NCI-H146 (cell line): ENCODE results near the gene MLC1.

ENCODE experiments used
- DNase-seq: peaks from one replicate; lab custom pipeline; 2025; lab: John Stamatoyannopoulos, UW

Gene MLC1

DNA sequence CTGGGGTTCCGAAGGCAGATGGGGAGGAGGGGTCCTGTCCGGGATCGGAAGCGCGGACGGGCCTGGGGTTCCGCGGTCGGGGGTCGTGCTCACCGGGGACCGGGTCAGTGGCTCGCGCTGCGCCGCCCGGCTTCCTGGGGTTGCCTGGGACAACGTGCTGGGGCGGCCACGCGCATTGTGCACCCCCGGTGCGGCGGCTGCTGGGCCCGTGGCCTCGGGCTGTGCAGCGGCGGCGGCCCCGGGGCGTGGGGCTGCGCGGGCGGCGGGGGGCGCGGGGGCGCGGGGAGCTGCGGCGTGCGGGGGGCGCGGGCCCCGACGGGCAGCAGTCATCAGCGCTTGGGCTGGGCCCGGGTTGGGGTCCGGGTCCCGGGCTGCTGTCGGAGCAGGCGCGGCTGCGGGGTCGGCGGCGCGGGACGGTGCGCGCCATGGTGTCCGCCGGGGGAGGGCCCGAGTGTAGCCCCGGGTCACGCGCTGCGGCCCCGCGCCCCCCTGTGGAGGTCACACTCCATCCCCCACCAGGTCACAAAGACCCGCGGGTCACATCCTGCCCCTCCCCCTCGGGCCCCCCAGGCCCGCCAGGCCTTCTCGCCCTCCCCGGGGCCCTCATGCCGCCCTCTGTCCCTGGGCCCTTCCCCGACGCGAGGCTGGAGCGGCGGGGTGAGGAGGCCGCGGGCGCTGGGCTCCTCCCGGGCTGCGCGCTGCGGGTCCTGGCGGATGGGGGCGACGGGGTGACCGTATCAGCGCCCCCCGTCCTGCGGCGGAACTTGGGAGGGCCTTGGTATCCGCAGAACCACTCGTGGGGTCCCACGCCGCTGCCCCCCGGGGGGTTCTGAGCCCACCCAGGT lies 26.9 kb downstream of the MLC1 start, which contains the start of gene TTLL8:
TSS of gene TTLL8 (minus strand) at position 238 of the 845 bp plus-strand sequence.
- no peak for DNase-seq

DNA sequence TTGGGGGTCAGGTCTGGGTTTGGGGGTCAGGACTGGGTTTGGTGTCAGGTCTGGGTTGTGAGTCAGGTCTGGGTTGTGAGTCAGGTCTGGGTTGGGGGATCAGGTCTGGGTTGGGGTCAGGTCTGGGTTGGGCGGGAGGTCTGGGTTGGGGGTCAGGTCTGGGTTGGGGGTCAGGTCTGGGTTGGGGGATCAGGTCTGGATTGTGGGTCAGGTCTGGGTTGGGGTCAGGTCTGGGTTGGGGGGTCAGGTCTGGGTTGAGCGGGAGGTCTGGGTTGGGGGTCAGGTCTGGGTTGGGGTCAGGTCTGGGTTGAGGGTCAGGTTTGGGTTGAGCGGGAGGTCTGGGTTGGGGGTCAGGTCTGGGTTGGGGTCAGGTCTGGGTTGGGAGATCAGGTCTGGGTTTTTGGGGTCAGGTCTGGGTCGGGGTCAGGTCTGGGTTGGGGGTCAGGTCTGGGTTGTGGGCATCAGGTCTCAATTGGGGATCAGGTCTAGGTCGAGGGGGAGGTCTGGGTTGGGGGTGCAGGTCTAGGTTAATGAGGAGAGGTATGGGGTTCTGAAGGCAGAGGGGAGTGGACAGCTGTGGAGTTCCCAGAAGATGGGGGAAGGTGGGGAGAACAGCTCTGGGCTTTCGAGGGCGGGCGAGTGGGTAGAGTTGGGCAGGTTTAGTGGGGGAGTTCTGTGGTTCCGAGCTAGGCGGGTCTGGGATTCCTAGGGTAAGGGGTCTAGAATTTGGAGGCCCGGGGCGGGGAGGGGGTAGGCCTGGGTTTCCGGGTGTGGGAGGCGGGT lies 27.8 kb downstream of the MLC1 start:
- DNase-seq, result no peak

DNA sequence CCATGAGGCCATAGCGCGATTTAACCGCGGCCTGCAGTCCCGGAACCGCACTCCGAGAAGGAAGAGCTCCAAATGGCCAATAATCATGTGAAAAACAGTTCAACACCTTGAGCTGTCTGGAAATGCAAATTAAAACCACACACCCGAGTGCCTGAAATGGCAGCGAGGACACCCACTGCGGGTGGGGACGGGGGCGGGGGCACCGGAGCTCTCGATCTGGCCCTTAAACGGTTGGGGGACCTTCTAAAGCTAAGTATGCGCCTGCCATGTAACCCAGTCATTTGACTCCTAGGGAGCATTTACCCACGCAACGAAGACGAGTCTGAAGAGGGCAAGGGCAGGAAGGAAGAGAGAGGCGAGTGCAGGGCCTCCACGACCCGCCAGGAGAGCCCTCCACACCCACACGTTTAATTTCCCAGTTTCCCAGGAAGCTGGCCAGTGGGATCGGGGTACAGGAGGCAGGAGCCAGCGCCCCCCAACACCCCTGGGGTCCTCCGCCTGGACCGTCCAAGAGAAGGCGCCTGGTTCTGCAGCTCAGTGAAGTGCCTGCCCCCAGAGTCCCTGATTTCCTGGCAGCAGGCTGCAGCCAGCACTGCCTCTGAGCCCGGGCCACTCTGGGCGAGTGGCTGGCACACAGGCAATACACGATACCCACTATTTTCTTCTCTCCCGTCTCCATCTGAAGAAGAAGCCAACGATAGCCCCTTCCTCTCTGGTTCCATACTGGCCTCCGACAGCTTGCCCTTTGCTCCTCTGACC lies 28.8 kb downstream of the MLC1 start:
- no peak for DNase-seq

DNA sequence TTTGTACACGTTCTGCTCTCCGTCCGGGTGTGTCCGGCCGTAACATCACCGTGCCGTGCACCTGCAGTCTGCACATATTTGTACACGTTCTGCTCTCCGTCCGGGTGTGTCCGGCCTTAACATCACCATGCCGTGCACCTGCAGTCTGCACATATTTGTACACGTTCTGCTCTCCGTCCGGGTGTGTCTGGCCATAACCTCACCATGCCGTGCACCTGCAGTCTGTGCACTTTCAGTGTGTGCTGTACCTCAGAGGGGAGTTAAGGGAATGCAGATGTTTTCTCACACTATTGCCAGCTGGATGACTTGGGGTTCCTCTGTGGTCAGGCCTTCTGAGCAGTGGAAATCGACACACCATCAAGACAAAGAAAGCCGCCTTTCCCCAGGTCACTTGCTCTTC lies 31.4 kb downstream of the MLC1 start:
- DNase-seq, result no peak

DNA sequence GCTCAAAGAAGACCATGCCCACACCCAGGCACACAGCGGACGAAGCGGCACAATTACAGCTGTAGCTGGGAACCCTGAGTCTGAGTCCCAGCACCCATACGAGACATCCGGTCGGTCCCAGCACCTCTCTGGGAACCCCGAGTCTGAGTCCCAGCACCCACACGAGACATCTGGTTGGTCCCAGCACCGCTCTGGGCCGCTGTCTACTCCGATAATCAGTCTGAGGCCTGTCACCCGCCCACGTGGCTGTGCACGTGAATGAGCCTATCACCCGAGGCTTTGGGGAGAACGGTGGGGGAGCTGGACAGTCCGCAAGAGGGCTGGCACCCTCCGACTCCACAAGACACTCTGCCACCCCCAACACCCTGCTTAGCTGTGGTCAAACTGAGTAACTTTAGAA lies 33.3 kb downstream of the MLC1 start:
- no peak for DNase-seq

DNA sequence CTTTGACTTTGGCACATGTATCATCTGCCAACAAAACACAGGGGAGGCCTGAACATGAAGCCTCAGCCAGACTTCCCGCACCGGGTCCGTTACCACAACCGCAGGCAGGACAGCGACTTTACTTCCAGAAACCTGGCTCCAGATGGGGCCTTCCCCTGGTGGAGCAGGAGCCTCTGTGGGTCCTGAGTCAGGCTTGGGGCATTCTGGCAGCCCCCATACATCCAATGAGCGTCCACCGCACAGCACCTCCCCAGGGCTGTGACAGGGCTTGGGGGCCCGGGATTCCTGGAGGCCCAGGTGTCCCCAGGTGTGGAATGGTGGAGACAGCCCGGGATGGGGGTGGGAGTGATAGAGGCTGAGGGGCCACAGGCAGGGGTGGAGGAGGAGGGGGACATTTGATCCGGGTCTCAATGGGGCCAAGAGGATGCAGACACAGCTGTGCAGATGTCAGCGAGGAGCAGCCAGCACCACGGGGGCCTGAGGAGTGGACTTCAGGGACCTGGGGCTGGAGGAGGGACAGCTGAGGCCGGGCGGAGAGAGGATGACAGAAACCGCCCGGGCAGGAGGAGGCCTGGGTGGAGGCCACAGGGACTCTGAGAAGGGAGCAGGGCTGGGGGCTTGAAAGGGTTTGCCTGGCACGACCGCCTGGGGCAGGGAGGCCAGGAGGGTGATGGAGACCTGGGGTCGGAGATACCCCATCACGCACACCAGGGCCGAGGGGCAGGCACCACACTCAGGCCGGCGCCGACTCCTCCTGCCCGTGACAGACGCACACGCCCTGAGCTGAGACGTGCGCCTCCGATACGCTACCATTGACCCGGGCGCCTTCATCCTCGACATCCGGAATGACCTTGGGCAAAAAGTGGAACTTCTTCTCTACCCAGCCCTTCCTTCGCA lies 35.7 kb downstream of the MLC1 start:
- no peak for DNase-seq

DNA sequence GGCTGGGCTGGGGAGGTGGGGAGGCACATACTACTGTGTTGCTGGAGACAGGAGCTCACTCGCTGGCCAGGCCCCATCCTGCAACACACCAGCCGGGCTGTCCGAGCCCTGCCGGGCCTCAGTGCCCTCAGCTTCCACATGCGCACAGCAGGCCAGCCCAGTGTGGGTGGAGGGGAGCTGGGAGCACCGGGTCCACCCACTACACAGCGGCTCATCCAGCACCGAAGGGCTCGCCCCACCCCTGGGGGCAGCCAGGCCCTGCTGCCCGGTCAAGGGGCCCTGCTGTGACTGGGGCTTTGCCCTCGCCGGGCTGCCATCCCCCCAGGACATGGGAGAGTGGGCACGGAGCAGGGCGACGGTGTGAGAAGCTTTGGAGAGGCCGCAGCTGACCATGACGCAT lies 36.4 kb downstream of the MLC1 start:
- no peak for DNase-seq

DNA sequence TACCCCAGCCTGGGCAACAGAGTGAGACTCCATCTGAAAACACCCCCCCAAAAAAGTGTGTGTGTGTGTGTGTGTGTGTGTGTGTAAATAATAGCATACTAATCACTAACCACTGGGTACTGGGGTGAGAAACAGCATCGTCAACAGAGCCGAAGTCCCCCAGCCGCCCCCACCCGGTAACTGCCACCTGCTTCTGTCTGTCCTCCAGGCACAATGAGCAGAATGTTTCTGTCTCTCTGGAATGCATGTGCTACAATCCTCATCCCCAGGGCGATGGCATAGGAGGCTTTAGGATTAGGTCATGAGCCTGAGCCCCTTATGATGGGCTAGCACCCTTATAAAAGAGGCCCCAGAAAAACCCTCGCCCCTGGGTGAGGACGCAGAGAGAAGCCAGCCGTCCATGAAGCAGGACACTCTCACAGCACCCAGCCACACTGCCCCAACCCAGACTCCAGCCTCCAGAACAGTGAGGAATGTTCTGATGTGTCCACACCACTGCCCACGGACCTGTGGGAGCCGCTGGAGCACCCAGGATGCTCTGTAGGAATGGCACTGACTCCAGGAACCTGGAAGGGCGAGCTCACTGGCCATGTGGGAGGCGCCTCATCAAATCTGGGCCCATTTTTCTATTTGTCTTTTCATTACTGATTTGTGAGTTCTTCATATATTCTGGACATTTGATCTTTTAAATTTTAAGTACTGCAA lies 37.0 kb downstream of the MLC1 start:
- no peak for DNase-seq

DNA sequence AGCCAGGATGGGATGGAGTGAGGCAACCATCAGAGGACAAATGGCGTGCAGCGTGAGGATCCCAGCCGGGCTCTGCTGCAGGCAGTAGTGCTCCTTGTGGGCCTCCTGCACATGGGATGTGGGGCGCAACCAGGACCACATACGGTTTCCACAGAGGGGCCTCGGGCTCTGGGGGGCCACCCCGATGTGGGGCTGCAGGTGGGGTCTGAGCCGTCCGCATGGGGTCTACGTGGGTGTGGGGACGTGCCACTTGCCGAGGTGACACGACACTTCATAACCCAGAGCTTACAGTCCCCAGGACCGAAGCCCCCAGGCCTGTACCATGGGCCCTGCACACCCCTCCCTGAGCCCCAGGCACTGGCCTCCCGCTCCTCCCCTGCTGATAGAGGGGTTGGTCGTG lies 37.9 kb downstream of the MLC1 start:
- no peak for DNase-seq

DNA sequence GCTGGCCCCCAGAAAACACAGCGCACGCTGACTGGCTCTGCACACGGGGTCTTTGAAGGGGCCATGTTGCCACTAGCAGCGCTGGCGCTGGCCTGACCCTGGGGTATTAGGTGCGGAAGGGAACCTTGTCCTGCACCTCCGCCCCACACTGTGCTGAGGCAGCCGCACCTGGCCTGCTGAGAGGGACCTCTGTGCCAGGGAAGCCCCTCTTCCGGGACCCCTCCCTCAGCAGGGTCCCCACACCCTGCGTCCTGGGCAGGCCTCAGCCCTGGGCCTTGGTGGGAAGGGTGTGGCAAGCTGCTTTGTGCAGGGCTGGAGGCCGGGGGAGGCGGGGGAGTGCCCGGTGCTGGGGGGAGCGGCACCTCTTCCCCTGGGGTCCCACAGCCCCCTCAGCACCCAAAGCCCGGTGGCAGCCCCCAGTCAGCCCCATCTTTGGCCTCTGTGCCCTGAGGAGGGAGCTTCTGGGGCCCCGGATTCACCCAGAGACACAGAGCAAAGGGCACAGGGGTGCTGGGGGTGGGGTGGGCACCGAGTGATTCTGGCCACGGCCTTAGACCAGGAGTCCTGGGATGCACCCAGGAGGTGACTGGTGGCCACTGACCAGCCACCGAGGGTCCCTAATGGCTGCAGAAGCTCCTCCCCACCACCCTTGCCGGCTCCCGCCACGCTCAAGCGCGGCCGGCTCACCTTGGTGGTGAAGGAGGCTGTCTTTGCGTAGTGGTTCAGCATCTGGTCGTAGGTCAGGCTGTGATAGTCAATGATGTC lies 38.6 kb downstream of the MLC1 start:
- DNase-seq, result no peak

DNA sequence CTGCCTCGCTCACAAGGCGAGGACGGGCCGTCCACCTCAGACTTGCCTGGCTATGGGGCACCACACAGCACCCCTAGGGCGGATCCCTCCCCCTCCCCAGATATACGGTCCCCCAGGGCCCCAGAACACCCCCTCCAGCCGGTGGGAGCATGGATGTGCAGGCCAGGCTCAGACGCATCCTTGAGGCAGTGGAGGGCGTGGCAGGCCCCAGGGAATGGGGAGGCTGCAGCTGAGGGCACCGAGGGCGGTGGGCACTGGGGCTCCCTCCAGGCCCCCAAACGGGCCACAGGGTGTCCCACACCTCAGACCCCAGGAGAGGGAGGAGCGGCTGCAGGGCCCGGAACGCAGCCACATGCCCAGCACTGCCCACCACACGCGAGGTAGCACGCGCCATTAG lies 39.2 kb downstream of the MLC1 start:
- no peak for DNase-seq

DNA sequence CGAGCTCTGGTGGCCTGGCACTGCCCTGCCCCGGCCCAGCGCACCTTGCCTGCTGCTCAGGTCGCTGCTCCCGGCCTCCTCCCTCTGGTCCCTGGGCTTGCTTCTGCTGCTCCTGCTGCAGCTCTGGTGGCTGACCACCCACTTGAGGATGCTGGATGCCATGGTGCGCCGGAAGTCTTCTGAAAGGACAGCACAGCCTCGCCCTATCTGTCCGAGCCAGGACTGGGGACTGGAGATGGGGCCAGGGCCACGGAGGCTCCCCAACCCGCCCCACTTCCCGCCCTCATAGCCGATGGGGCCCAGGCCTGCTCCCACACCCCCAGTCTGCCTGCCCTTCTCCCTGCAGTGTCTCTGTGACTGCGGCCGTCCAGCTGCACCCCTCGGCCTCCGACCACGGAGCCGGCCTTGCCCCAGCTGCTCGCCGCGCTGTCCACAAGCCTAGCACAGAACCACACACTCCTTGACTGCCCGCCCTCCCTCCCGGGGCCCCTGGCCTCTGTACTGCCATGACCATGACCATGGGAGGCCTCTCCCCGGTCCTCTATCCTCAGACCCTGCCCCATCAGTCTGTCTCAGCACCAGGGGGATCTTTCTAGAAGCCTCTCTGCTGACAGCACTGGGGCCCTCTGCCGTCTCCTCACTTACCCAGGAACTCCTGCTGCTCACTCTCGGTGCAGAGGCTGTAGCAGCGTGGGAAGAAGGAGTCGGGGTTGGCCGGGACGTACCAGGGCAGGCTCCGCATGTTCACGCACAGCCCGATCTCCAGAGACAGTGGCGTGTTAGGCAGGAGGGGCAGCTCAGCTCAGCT lies 39.8 kb downstream of the MLC1 start:
- DNase-seq, result no peak

DNA sequence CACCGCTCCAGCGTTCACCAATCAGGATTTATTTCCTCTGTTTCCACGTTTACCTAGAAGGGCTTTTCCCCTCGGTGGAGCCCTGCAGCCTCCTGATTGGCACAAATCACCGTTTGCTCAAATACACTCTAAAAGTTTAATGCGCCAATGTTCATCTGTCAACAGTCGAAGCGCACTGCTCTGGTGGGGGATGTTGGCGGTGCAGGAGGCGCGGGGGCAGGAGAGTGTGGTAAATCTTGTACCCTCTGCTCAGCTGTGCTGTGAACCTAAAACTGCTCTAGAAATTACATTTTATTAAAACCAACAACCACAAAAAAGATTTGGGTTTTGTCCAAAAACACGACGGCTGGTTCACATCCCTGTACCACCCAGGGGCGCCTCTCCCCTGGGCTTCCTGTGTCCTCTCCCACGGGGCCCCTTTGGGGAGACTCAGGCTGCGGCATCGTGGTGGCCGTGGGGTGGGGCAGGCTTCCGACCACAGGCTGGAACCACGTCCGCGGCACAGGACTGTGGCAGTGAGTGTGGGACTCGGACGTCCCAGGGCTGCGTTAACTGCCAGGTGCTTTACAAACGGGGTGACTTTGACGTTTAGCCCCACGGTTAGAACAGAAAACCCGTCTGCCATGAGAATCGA lies 40.6 kb downstream of the MLC1 start:
- no peak for DNase-seq

DNA sequence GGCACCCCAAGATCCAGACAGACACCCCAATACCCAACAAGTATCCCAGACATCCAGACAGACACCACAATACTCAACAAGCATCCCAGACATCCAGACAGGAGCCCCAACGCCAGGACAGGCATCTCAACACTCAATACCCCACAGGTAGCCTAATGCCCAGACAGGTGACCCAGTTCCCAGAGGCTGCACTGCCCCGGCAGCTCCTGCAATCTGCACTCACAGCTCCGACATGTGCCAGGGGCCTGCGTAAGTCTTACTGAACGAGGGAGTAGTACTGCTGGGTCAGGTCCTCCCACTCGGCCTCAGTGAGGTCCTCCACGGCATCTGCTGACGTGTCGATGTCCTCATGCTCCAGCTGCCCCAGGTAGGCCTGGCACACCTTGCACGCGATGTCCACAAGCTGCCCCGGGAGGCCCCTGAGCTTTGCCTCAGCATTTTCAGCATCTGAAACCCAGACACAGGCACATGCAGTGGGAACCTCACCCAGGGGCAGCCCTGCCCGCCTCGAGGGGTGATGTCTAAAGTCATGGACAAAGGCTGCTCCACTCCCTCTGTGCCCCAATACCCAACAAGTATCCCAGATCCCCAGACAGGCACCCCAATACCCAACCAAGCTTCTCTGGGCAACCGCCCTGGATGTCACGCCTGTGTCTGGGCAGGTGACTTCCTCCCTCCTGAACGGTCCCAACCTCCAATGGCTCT lies 43.7 kb downstream of the MLC1 start:
- DNase-seq, result no peak

DNA sequence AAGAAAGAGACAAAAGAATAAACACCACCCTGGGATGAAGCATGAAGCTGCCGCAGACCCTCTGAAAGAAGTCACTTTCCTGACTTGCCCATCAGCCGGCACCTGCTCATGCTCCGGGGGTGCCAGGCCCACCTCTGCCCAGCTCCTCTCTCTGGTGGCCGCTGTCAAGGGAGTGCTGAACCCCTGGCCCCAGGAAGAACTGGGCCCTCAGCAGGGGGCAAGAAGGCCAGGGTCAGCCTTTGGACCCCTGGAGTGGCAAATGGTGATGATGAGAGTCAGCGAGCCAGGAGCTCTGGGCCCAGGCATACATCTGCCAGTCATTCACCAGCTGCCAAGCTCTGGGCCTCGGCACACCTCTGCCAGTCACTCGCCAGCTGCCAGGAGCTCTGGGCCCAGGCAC lies 44.5 kb downstream of the MLC1 start:
- no peak for DNase-seq

DNA sequence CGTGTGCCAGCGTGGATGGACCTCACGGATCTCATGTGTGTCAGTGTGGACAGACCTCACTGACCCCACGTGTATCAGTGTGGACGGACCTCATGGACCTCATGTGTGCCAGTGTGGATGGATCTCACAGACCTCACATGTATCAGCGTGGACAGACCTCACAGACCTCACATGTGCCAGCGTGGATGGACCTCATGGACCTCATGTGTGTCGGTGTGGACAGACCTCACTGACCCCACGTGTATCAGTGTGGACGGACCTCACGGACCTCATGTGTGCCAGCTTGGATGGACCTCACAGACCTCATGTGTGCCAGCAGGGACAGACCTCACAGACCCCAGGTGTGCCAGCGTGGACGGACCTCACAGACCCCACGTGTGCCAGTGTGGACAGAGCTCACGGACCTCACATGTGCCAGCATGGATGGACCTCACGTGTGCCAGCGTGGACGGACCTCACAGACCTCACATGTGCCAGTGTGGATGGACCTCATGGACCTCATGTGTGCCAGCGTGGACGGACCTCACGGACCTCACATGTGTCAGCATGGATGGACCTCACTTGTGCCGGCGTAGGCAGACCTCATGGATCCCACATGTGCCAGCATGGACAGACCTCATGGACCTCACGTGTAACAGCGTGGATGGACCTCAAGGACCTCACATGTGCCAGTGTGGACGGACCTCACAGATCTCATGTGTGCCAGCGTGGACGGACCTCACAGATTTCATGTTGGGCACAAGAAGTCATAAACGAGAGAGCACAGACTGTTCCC lies 45.4 kb downstream of the MLC1 start:
- no peak for DNase-seq

DNA sequence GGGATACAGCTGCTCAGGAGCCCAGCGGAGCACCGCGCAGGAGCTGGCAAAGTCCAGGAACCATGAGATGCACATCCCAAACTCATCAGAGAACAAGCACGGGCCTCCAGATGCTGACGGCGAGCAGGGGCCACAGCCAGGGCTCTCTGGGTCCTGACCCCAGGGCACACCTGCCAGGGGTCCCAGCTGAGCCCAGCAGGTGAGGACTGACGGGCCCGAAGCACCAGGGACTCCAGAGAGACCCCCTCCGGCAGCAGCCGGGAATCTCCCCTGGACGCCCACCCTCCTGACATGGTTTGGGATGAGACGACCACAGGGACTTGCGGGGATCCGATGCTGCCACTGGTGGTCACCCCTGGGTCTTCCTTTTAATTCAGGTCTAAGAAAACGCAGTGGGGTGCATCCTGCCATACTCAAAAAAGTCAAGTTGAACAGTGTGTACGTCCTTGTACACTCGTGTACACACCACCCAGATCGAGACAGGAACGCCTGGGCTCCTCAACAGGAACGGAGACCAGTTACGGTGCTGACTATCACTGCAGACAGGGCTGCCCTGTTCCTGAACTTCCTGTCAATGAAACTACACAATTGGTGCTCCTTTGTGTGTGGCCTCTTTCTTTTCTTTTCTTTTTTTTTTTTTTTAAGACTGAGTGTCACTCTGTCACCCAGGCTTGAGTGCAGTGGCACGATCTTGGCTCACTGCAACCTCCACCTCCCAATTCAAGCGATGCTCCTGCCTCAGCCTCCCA lies 49.1 kb downstream of the MLC1 start:
- DNase-seq, result no peak
